OCI-LY3 (cell line): ENCODE measurements around the gene LIM2.

ENCODE experiments used
- H2AFZ ChIP-seq: fragments of 200-600, 300-600 bp; shearing (Covaris generic); 2 replicates; pipeline ENCODE4 v1.6.0; 2014; ENCODE audit warnings: antibody characterized with exemption, low read depth, low read length
- H3K27ac ChIP-seq: fragments of 200-600, 300-600 bp; sonication (generic); 2 replicates; pipeline ENCODE4 v1.5.1; 2014; ENCODE audit warnings: mild to moderate bottlenecking, low read length, moderate library complexity, mixed read lengths
- H3K27me3 ChIP-seq: fragments of 200-600, 300-600 bp; sonication (generic); 2 replicates; pipeline ENCODE4 v1.6.1; 2014; ENCODE audit warnings: low read depth, low read length, mixed read lengths
- H3K36me3 ChIP-seq: fragments of 200-600, 300-600 bp; sonication (generic); replicated peaks from 2 replicates; pipeline ENCODE3; 2014; ENCODE audit warnings: low read depth, low read length, mixed read lengths
- H3K4me1 ChIP-seq: fragments of 300-600, 200-600 bp; sonication (generic); 2 replicates; pipeline ENCODE4 v1.6.1; 2014; ENCODE audit warnings: low read length, mixed read lengths
- H3K4me2 ChIP-seq: fragments of 200-600, 300-600 bp; sonication (generic); 2 replicates; pipeline ENCODE4 v1.6.1; 2014; ENCODE audit warnings: low read length, mixed read lengths
- H3K4me3 ChIP-seq: fragments of 300-600, 200-600 bp; sonication (generic); 2 replicates; pipeline ENCODE4 v1.5.1; 2014; ENCODE audit warnings: antibody characterized with exemption, mild to moderate bottlenecking, low read length, moderate library complexity
- H3K79me2 ChIP-seq: fragments of 300-600, 200-600 bp; shearing (Covaris generic); 2 replicates; pipeline ENCODE4 v1.6.1; 2014; ENCODE audit warnings: mild to moderate bottlenecking, low read length, mixed read lengths
- H3K9ac ChIP-seq: fragments of 300-600, 200-600 bp; shearing (Covaris generic); 2 replicates; pipeline ENCODE4 v1.6.0; 2014; ENCODE audit warnings: mild to moderate bottlenecking, low read length, moderate library complexity
- H3K9me3 ChIP-seq: fragments of 200-600, 300-600 bp; shearing (Covaris generic); 2 replicates; pipeline ENCODE4 v1.6.1; 2014; ENCODE audit warnings: low read length, mixed read lengths; ENCODE audit not compliant: insufficient read depth
- H4K20me1 ChIP-seq: fragments of 200-600, 300-600 bp; sonication (generic); 2 replicates; pipeline ENCODE4 v1.6.1; 2016; ENCODE audit warnings: low read length, mixed read lengths; ENCODE audit not compliant: insufficient read depth
- CTCF ChIP-seq: fragments of 200-600, 300-600 bp; sonication (generic); IDR thresholded peaks from 2 replicates; pipeline ENCODE4 v1.5.1; 2014; ENCODE audit warnings: antibody characterized with exemption, low read length, low read depth
- EZH2phosphoT487 ChIP-seq: fragments of 200-600 bp; shearing (Covaris generic); IDR thresholded peaks from 2 replicates; pipeline ENCODE4 v1.6.1; 2018; ENCODE audit warnings: antibody characterized with exemption, mixed run types, low read depth

LIM2 gene

GRCh38 chr19:51371186-51371690 lies 16.5 kb downstream of the LIM2 start:
- Histone ChIP-seq H3K9ac (no peak overlapping the region), H3K27ac (no peak overlapping the region), H3K79me2 (peaks cover 9% of the 10 kb centered on the region; the same call in 1 of the 2 replicates), H4K20me1 (no peaks in the 10 kb centered on the region), H3K9me3 (no peaks in the 10 kb centered on the region), H3K4me2 (no peak overlapping the region), H3K27me3 (no peaks in the 10 kb centered on the region), H3K4me3 (no peak overlapping the region), H3K36me3 (no peaks in the 10 kb centered on the region), H2AFZ (no peak overlapping the region), H3K4me1 (peaks cover 12% of the 10 kb centered on the region)
- no peak for TF ChIP-seq EZH2phosphoT487
- TF ChIP-seq CTCF, result no peak

GRCh38 chr19:51370230-51370629 lies 17.5 kb downstream of the LIM2 start:
- H3K4me3 ChIP-seq, result no peak overlapping the region
- peaks cover 17% of the 10 kb centered on the region for H3K79me2 ChIP-seq
- H3K4me2 ChIP-seq, result no peak overlapping the region
- no peak overlapping the region for H2AFZ ChIP-seq
- no peaks in the 10 kb centered on the region for H3K36me3 ChIP-seq
- H3K27ac ChIP-seq, result no peak overlapping the region
- no peak overlapping the region for H3K9ac ChIP-seq
- no peak for TF ChIP-seq CTCF
- TF ChIP-seq EZH2phosphoT487, result no peak
- H3K9me3 ChIP-seq, result no peaks in the 10 kb centered on the region
- H3K27me3 ChIP-seq, result no peaks in the 10 kb centered on the region
- H4K20me1 ChIP-seq, result no peaks in the 10 kb centered on the region
- peaks cover 11% of the 10 kb centered on the region for H3K4me1 ChIP-seq

- Histone ChIP-seq H3K27ac (peak within 1 kb of the TSS; percentile 56), H3K9me3 (no peaks in the 10 kb centered on the region), H3K4me1 (peaks cover 12% of the 10 kb centered on the region), H3K79me2 (peaks cover 19% of the 10 kb centered on the region), H3K9ac (peak within 1 kb of the TSS; percentile 93), H3K4me3 (peak within 1 kb of the TSS; percentile 95), H3K4me2 (peak within 1 kb of the TSS; percentile 91), H4K20me1 (no peaks in the 10 kb centered on the region), H3K36me3 (no peaks in the 10 kb centered on the region), H2AFZ (peak within 1 kb of the TSS; percentile 65), H3K27me3 (no peaks in the 10 kb centered on the region)
- no peak for TF ChIP-seq EZH2phosphoT487
- no peak for TF ChIP-seq CTCF
Measured at GRCh38 chr19:51368366-51369282, 19.1 kb downstream of the LIM2 start, which contains the start of gene CLDND2. TSS of gene CLDND2 (minus strand) at chr19:51369003. CDS start at chr19:51368577, 426 bp downstream.
